HepG2 (cell line): ENCODE measurements around the gene IQGAP3. TPM values are rescaled to one million over a fixed set of nuclear protein-coding genes. Genes with fewer than 3 reads are reported as not detected.

Experiments used
- ARID2 ChIP-seq: sonication (generic); formaldehyde crosslinking; IDR thresholded peaks from 2 replicates; pipeline ENCODE4 v1.8.1; 2022; ENCODE audit warnings: mild to moderate bottlenecking, missing genetic modification reagents, borderline replicate concordance
- CBX2 ChIP-seq, 2 experiments: fragments of 200-600 bp in 1 of 2; sonication (generic); formaldehyde crosslinking in 1 of 2; IDR thresholded peaks; 2 replicates each; pipeline versions ENCODE4 v1.7.0 to v1.8.1; 2018 to 2022; ENCODE audit warnings: low read depth in 2 of 2, low read length in 1 of 2, mild to moderate bottlenecking in 1 of 2, missing genetic modification reagents in 1 of 2
- HNF4G ChIP-seq, 2 experiments: sonication (generic) in 1 of 2; formaldehyde crosslinking in 1 of 2; IDR thresholded peaks; 2 replicates each; pipeline versions ENCODE4 v1.4.0 to v1.6.1; 2011 to 2020; ENCODE audit warnings: borderline replicate concordance in 2 of 2, low read depth in 2 of 2, mild to moderate bottlenecking in 2 of 2, low read length in 1 of 2, missing genetic modification reagents in 1 of 2, moderate library complexity in 1 of 2
- MTA1 ChIP-seq: sonication (generic); formaldehyde crosslinking; IDR thresholded peaks from 2 replicates; pipeline ENCODE4 v1.4.0; 2020; ENCODE audit warnings: missing genetic modification reagents, mild to moderate bottlenecking, borderline replicate concordance
- SAFB2 ChIP-seq: sonication (generic); formaldehyde crosslinking; IDR thresholded peaks from 2 replicates; pipeline ENCODE4 v1.5.1; 2020; ENCODE audit warnings: missing genetic modification reagents, low read depth, mild to moderate bottlenecking, borderline replicate concordance
- polyA plus RNA-seq, 8 experiments: library from polyadenylated mRNA; depleted of rRNA in 3 of 8; stranded (reverse) in 7 of 8; unstranded in 1 of 8; fragments of >200 nt; fragmentation: Illumina TruSeq in 4 of 8; extraction: Trizol in 4 of 8; gene quantifications; 2 replicates each; pipeline versions ENCODE4 v1.2.1 to v1.2.3, GENCODE V29; 2011 to 2016; ENCODE audit warnings: low read depth in 4 of 8, missing spikeins in 1 of 8, mixed read lengths in 1 of 8; ENCODE audit not compliant: insufficient read depth in 1 of 8
- total RNA-seq, 5 experiments: library from RNA; depleted of rRNA; stranded (reverse); fragments of >200 nt; fragmentation: Illumina TruSeq; extraction: Trizol; gene quantifications; 2 replicates each; pipeline ENCODE4 v1.2.3, GENCODE V29; 2016; ENCODE audit warnings: low read depth in 1 of 5
- TF ChIP-seq, protein P1 (sequence below): sonication (generic); formaldehyde crosslinking; IDR thresholded peaks from 2 replicates; pipeline ENCODE4 v1.9.0; 2021; ENCODE audit warnings: missing genetic modification reagents, mild to moderate bottlenecking, borderline replicate concordance
- TF ChIP-seq, protein P2 (sequence below): sonication (generic); formaldehyde crosslinking; IDR thresholded peaks from 2 replicates; pipeline ENCODE4 v1.4.0; 2020; ENCODE audit warnings: missing genetic modification reagents, borderline replicate concordance
- TF ChIP-seq, protein P3 (sequence below): IDR thresholded peaks from 2 replicates; pipeline ENCODE4 v1.6.1; 2016; ENCODE audit warnings: missing compliant biosample characterization, missing genetic modification reagents, borderline replicate concordance
- TF ChIP-seq, protein P4 (sequence below): sonication (generic); formaldehyde crosslinking; IDR thresholded peaks from 2 replicates; pipeline ENCODE4 v1.4.0; 2020; ENCODE audit warnings: missing genetic modification reagents
- TF ChIP-seq, protein P5 (sequence below): sonication (generic); formaldehyde crosslinking; conservative IDR thresholded peaks from 2 replicates; pipeline ENCODE4 v1.8.0; 2022; ENCODE audit warnings: missing genetic modification reagents

The IQGAP3 gene
- total and polyA plus RNA-seq, 2 of the 13 experiments (the other 11 are each of a cell fraction or from before 2014, with no cell fraction given): 13.5 to 14.1 TPM

DNA sequence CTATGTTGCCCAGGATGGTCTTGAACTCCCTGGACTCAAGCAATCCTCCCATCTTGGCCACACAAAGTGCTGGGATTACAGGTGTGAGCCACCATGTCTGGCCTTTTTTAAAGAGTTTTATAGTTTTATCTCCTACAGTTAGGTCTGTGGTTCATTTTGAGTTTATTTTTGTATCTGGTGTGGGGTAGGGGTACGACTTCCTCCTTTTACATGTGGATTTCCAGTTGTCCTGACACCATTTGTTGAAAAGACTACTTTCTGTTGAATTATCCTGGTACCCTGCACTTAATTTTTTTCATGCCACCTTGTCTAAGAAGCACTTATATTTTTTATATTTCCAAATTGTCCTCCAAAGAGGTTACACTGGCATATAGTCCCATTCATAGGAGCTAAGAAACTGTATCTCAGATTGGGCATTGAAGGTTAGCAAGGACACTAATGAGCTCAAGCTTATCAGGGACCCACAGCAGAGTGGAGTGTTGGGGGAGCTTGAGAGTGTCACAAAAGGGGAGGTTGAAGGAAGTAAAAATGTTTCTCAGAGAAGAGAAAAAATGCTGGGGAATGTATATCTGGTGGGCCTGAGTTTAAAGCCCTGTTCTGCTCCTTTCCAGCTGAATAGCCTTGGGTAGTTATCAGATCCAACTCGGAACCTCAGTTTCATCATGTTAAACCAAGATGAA is 48.4 kb downstream of the IQGAP3 start (continued):
- TF ChIP-seq, protein P1, sequence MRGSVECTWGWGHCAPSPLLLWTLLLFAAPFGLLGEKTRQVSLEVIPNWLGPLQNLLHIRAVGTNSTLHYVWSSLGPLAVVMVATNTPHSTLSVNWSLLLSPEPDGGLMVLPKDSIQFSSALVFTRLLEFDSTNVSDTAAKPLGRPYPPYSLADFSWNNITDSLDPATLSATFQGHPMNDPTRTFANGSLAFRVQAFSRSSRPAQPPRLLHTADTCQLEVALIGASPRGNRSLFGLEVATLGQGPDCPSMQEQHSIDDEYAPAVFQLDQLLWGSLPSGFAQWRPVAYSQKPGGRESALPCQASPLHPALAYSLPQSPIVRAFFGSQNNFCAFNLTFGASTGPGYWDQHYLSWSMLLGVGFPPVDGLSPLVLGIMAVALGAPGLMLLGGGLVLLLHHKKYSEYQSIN: no peak
- TF ChIP-seq HNF4G (IDR thresholded peaks at IDR 0.05; ENCODE audit: borderline replicate concordance, low read depth, low read length) (no peak), HNF4G (CRISPR knock-in tag; IDR thresholded peaks at IDR 0.05; ENCODE audit: borderline replicate concordance, low read depth) (no peak), CBX2 (IDR thresholded peaks at IDR 0.05; ENCODE audit: low read depth, low read length) (no peak), CBX2 (CRISPR knock-in tag; IDR thresholded peaks at IDR 0.05; ENCODE audit: low read depth) (no peak), MTA1 (CRISPR knock-in tag) (no peak), SAFB2 (CRISPR knock-in tag) (no peak), ARID2 (CRISPR knock-in tag) (no peak)
- TF ChIP-seq, protein P2, sequence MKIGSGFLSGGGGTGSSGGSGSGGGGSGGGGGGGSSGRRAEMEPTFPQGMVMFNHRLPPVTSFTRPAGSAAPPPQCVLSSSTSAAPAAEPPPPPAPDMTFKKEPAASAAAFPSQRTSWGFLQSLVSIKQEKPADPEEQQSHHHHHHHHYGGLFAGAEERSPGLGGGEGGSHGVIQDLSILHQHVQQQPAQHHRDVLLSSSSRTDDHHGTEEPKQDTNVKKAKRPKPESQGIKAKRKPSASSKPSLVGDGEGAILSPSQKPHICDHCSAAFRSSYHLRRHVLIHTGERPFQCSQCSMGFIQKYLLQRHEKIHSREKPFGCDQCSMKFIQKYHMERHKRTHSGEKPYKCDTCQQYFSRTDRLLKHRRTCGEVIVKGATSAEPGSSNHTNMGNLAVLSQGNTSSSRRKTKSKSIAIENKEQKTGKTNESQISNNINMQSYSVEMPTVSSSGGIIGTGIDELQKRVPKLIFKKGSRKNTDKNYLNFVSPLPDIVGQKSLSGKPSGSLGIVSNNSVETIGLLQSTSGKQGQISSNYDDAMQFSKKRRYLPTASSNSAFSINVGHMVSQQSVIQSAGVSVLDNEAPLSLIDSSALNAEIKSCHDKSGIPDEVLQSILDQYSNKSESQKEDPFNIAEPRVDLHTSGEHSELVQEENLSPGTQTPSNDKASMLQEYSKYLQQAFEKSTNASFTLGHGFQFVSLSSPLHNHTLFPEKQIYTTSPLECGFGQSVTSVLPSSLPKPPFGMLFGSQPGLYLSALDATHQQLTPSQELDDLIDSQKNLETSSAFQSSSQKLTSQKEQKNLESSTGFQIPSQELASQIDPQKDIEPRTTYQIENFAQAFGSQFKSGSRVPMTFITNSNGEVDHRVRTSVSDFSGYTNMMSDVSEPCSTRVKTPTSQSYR (CRISPR knock-in tag): no peak
- TF ChIP-seq, protein P3, sequence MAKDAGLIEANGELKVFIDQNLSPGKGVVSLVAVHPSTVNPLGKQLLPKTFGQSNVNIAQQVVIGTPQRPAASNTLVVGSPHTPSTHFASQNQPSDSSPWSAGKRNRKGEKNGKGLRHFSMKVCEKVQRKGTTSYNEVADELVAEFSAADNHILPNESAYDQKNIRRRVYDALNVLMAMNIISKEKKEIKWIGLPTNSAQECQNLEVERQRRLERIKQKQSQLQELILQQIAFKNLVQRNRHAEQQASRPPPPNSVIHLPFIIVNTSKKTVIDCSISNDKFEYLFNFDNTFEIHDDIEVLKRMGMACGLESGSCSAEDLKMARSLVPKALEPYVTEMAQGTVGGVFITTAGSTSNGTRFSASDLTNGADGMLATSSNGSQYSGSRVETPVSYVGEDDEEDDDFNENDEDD (CRISPR knock-in tag): no peak
- TF ChIP-seq, protein P4, sequence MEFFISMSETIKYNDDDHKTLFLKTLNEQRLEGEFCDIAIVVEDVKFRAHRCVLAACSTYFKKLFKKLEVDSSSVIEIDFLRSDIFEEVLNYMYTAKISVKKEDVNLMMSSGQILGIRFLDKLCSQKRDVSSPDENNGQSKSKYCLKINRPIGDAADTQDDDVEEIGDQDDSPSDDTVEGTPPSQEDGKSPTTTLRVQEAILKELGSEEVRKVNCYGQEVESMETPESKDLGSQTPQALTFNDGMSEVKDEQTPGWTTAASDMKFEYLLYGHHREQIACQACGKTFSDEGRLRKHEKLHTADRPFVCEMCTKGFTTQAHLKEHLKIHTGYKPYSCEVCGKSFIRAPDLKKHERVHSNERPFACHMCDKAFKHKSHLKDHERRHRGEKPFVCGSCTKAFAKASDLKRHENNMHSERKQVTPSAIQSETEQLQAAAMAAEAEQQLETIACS (CRISPR knock-in tag): no peak
- TF ChIP-seq, protein P5, sequence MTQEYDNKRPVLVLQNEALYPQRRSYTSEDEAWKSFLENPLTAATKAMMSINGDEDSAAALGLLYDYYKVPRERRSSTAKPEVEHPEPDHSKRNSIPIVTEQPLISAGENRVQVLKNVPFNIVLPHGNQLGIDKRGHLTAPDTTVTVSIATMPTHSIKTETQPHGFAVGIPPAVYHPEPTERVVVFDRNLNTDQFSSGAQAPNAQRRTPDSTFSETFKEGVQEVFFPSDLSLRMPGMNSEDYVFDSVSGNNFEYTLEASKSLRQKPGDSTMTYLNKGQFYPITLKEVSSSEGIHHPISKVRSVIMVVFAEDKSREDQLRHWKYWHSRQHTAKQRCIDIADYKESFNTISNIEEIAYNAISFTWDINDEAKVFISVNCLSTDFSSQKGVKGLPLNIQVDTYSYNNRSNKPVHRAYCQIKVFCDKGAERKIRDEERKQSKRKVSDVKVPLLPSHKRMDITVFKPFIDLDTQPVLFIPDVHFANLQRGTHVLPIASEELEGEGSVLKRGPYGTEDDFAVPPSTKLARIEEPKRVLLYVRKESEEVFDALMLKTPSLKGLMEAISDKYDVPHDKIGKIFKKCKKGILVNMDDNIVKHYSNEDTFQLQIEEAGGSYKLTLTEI (CRISPR knock-in tag): no peak
